IPS-11a (cell line): Measurements from ENCODE around the gene DRC1.

Source experiments
- H3K4me3 ChIP-seq: one replicate; pipeline ENCODE4 v1.5.1; 2013; ENCODE audit warnings: low read depth, low read length, control low read depth

The DRC1 gene

GRCh38 chr2:26489213-26489850, 87.6 kb downstream of the DRC1 start:
- H3K4me3 ChIP-seq: no peak overlapping the region

GRCh38 chr2:26491563-26492167, 89.9 kb downstream of the DRC1 start:
- no peak overlapping the region for H3K4me3 ChIP-seq

- no peak overlapping the region for H3K4me3 ChIP-seq
Observed at GRCh38 chr2:26492749-26493515, 91.2 kb downstream of the DRC1 start.

- H3K4me3 ChIP-seq: no peak overlapping the region
Observed at GRCh38 chr2:26493566-26493965, 91.8 kb downstream of the DRC1 start.

GRCh38 chr2:26494199-26494598, 92.5 kb downstream of the DRC1 start:
- H3K4me3 ChIP-seq: no peak overlapping the region

- no peak overlapping the region for H3K4me3 ChIP-seq
Observed at GRCh38 chr2:26494891-26495290, 93.2 kb downstream of the DRC1 start.

GRCh38 chr2:26495705-26496297, 94.1 kb downstream of the DRC1 start:
- no peak overlapping the region for H3K4me3 ChIP-seq

GRCh38 chr2:26500406-26500805, 98.7 kb downstream of the DRC1 start:
- no peak overlapping the region for H3K4me3 ChIP-seq

GRCh38 chr2:26503231-26503880, 101.6 kb downstream of the DRC1 start:
- H3K4me3 ChIP-seq: peak overlapping the region; percentile 8

GRCh38 chr2:26504002-26504401, 102.3 kb downstream of the DRC1 start:
- H3K4me3 ChIP-seq: no peak overlapping the region

GRCh38 chr2:26506279-26506678, 104.6 kb downstream of the DRC1 start:
- no peak overlapping the region for H3K4me3 ChIP-seq
